Activated CD4-positive, CD25-positive, alpha-beta regulatory T cell treated with anti-CD3 and anti-CD28 coated beads, Interleukin-2, amount 50 U/mL, for 16 hours (primary cell): ENCODE results near the gene GPR152.
"Not testable (repeated sequence)": the region's sequence is repeated elsewhere in the genome, so short reads cannot be mapped to it uniquely, and the experiment has no call there.

Experiments
- DNase-seq: peaks from one replicate; pipeline ENCODE4 v3.0.0-alpha.2; 2020; ENCODE audit warnings: low read depth, low spot score

Gene GPR152

GRCh38 chr11:67489203-67489884 is 36.8 kb upstream of the GPR152 start:
- DNase-seq = no peak

GRCh38 chr11:67486481-67487195 is 34.1 kb upstream of the GPR152 start:
- no peak for DNase-seq

DNA sequence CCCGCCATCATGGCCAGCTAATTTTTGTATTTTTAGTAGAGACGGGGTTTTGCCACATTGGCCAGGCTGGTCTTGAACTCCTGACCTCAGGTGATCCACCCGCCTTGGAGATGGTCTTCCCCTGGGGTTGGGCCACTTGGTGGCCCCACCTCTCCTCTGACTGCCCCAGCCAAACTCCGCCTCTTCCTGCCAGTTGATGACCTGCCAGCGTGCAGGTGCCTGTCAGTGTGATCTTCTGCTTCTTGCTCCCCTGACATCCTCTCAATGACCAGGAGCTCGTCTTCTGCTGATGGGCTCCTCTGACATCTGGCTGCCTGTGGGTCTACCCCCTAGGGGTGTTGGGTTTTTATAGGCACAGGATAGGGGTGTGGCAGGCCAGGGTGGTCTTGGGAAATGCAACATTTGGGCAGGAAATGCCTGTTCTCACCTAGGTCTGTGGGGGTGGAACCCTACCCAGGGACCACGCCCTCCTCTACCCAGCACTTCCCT is 33.4 kb upstream of the GPR152 start:
- DNase-seq = not testable (repeated sequence)

DNA sequence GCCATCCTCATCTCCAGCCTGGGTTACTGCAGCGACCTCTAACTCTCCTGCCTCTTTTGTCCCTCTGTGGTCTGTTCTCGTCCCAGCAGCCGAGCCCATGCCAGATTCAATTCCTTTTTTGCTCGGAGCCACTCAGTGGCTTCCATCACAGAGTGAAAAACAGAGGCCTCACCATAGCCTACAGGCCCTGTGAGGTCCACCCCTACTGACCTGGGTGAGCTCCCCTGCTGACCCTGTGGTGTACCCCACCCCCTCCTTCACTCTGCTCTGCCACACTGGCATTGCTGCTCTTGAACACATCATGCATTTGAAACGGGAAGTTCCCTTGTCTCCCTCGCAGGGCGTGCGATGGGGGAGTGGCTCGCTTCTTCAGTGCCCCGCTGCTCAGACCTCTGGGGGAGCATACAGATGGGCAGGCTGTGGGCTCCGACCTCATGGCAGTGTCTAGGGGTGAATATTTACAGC is 32.4 kb upstream of the GPR152 start:
- DNase-seq = peak; percentile 46

DNA sequence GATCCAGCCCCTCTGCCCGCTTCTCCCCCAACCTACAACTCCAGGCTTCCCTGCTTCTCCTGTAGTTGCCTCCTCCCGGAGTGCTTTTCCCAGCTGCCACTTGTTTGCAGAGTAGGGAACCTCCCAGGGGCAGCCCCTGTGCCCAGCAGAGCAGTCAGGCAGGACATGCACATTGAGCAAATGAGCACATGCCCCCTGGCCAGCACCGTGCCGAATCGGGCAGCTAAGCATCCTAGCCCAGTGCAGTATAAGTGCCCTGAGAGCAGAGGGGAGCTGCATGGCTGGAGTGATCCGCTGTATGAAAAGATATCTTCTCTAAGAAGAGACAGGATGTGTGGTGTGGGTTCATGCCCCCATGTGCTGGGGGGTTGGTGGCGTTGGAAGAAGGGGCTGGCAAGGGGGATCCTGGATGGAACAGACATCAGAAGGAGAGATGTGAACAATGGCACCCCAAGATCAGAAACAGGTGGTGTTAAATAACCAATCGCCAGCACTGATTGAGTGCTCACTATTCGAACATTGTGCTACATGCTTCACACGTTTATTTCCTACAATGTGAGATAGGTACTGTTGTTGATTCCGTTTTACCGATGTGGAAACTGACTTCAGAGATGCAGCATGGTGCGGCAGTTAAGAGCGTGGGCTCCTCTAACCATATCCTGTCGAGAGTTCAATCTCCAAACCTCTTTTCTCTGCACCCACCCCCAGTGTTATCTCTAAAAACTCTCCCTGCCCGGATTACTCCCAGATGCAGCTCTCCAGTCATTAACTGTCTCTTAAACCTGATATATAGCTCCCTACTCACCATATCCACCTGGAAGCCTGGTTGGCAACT is 31.5 kb upstream of the GPR152 start:
- no peak for DNase-seq

- peak; percentile 95 for DNase-seq
Observed at GRCh38 chr11:67482827-67483798, 30.6 kb upstream of the GPR152 start, which contains the start of gene AIP. AIP (plus strand) TSS chr11:67483026; CDS start chr11:67483159, 133 bp downstream.

- DNase-seq = no peak
Observed at GRCh38 chr11:67482275-67482826, 29.8 kb upstream of the GPR152 start.

- DNase-seq = not testable (repeated sequence)
Observed at GRCh38 chr11:67477344-67478050, 25.0 kb upstream of the GPR152 start.

DNA sequence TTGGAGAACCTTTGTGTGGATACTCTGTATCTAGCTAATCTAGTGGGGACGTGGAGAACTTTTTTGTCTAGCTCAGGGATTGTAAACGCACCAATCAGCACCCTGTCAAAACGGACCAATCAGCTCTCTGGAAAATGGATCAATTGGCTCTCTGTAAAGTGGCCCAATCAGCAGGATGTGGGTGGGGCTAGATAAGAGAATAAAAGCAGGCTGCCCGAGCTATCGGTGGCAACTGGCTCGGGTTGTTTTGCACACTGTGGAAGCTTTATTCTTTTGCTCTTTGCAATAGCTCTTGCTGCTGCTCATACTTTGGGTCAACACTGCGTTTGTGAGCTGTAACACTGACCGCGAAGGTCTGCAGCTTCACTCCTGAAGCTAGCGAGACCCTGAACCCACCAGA is 24.2 kb upstream of the GPR152 start:
- DNase-seq = not testable (repeated sequence)

DNA sequence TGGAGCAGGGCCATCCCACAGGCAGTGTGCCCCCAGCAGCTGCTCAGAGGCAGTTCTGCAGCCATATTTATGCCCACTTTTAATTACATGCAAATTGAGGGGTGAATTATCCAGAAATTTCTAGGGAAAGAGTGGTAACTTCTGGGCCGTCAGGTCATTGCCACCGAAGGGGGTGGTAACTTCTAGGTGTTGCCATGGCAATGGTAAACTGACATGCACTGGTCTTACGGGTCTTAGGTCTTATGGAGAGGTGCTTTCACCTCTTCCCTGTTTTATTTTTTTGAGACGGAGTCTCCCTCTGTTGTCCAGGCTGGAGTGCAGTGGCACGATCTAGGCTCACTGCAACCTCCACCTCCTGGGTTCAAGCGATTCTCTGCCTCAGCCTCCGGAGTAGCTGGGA is 20.4 kb upstream of the GPR152 start:
- DNase-seq = no peak

- DNase-seq = no peak
Observed at GRCh38 chr11:67470337-67471002, 17.9 kb upstream of the GPR152 start.

DNA sequence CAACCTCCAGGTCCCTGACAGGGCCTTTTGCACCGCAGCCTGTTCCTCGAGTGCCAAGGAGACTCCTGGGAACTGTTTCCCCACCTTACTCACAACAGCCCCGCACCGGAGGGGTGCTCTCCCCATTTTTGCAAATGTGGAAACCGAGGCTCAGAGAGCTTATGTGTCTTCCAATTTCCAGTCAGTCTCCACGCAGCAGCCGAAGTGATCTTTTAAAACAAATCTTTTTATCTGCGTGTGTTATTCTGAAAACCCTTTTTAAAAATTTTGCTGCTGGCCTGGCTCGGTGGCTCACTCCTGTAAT is 16.9 kb upstream of the GPR152 start:
- DNase-seq = no peak

DNA sequence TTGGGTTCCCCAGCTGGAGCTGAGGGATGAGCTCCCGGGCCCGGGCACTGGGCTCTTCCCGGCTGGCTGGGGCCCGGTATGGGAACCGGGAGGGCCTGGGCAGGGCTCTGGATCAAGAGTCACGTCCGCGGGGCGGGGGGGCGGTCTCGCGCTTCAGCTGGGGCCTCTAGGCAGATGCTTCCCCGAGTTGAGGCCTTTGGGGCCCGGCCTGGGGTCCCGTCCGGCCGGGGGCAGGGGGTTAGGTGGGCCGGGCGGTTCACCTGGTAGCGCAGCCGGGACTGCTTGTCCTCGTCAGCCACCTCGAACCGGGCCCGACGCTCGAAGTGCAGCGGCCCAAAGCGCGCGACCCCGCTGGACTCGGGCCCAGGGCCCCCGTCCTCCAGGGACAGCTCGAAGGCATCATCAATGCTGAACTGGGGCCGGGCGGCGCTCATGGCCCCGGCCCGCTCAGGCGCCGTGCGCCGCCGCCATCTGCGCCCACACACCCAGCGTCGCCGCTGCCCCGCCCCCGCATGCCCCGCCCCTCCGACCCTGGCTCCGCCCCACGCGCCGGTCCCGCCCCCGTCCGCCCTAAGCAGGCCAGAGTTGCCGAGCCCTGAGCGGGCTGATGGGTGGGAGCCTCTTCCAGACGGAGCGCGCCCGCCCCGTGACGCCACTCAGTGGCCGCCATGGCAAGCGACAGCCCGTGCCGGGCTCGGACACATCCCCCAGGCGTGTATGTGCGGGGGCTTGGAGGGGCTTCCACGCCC is 16.4 kb upstream of the GPR152 start, which contains the start of gene TMEM134:
Gene TMEM134, minus strand, starts transcription at position 493 of the 749 bp plus-strand sequence. Its CDS starts 59 bp downstream, at position 434.
- DNase-seq = peak; percentile 85

GRCh38 chr11:67468456-67468758 is 15.9 kb upstream of the GPR152 start:
- no peak for DNase-seq

DNA sequence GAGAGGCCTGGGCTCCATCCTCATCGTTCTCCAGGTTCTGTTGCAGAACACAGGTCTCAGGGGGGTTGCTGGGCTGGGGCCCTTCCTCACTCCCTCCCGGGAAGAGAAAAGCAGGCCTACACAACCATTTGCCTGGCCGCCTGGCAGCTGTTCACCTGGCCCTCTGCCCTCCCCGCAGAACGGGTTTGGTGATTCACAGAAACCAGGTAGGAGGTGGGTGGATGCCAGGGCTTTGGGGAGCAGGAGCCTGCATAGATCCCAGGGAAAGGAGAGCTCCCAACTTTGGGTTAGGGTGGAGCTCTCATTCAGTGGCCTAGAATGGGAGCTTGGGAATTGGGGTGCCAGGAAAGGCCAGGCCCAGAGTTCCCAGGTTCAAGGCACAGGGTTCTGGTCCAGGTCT is 15.5 kb upstream of the GPR152 start:
- no peak for DNase-seq

DNA sequence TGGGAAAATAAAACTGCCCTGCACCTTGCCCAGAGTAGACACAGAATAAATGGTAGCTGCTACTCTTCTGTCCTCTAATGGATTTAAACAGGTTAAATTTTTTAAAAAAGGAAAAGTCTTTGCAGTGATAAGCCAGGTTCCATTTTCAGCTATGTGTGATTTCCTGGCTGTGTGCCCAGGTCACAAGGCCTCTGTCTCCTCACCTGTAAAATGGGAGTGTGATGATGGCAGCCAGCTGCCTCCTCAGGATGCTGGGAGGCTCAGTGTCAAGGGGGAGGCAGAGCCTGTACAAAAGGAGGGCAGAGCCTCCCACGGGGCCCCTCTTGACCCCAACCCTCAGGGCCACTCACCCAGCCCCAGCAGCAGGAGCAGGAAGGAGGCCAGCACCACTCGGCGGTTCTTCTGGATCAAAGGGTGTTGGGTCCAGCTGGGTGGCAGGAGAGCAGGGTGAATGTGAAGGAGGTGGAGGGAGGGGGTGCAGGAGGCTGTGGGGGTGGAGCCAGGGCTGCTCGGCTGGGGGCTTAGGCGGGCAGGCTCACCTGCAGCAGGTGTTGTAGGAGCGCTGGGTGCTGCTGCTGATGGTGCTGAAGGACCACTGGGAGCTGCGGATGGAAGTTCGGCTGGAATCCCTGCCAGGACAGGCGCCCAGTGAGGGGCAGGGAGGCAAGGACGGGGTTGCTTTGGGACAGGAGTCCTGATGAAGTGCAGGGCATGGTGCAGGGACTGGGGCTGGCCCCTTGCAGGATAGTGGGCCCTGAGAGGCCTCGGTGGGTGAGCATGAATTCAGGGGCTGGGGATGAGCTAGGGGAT is 14.6 kb upstream of the GPR152 start:
- no peak for DNase-seq

DNA sequence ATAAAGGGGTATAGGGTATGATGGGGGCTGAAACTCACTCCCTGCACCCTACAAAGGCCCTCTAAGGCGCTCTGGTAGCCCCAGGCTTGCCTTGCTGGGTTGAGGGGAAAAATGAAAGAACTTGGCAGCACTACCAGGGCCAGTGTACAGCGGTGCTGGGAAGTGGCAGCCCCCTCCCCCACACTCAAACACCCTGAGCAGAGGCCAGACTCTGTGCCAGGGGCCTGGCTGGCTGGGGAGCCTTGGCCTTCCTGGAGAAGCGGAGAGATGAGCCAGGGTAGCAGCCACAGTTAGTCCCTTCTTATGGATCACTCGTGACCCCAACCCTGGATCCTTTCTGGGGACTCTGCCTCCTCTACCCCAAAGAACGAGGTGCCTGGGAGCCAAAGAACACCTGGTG is 13.8 kb upstream of the GPR152 start:
- DNase-seq = no peak

- DNase-seq = not testable (repeated sequence)
Observed at GRCh38 chr11:67465530-67465929, 13.0 kb upstream of the GPR152 start.
